B cell (primary cell): ENCODE results near the gene TXNDC17.

ENCODE experiments used
- EZH2 ChIP-seq: IDR thresholded peaks from 2 replicates; pipeline ENCODE4 v1.6.1; 2012; ENCODE audit warnings: borderline replicate concordance, low read depth, mild to moderate bottlenecking, moderate library complexity, low read length; ENCODE audit not compliant: insufficient read depth, poor library complexity, severe bottlenecking
- TF ChIP-seq, protein P1 (sequence below): fragments of 200-600 bp; IDR thresholded peaks from one replicate; pipeline ENCODE4 v1.8.0; 2022; ENCODE audit warnings: antibody characterized with exemption, mild to moderate bottlenecking

DNA sequence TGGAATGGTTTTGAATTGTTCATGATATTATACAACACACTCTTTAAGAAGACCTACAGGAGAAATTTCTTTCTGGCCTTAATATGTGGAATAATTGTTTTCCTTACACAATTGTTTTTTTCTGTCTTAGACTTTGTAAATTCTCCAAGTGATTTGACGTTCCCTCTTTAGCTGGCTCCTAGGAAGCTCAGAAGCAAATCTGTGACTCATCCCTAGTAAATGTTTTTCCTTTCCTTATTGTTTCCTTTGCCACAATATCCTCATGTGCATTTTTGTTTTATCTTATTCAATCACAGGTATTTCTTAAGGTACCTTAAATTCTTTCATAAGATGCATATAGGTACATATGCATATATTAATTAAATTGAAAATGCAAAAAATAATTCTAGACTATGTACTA is 13.8 kb upstream of the TXNDC17 start:
- TF ChIP-seq, protein P1, sequence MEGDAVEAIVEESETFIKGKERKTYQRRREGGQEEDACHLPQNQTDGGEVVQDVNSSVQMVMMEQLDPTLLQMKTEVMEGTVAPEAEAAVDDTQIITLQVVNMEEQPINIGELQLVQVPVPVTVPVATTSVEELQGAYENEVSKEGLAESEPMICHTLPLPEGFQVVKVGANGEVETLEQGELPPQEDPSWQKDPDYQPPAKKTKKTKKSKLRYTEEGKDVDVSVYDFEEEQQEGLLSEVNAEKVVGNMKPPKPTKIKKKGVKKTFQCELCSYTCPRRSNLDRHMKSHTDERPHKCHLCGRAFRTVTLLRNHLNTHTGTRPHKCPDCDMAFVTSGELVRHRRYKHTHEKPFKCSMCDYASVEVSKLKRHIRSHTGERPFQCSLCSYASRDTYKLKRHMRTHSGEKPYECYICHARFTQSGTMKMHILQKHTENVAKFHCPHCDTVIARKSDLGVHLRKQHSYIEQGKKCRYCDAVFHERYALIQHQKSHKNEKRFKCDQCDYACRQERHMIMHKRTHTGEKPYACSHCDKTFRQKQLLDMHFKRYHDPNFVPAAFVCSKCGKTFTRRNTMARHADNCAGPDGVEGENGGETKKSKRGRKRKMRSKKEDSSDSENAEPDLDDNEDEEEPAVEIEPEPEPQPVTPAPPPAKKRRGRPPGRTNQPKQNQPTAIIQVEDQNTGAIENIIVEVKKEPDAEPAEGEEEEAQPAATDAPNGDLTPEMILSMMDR: no peak
- TF ChIP-seq EZH2: no peak
